NT2/D1 (cell line): Measurements from ENCODE around the gene TPRG1L.

Source experiments
- YY1 ChIP-seq: IDR thresholded peaks from 2 replicates; pipeline ENCODE4 v1.6.1; 2011; ENCODE audit not compliant: insufficient read length, insufficient read depth
- ZNF274 ChIP-seq: IDR thresholded peaks from 2 replicates; pipeline ENCODE4 v1.6.1; 2011; ENCODE audit warnings: mild to moderate bottlenecking, low read depth, low read length

DNA sequence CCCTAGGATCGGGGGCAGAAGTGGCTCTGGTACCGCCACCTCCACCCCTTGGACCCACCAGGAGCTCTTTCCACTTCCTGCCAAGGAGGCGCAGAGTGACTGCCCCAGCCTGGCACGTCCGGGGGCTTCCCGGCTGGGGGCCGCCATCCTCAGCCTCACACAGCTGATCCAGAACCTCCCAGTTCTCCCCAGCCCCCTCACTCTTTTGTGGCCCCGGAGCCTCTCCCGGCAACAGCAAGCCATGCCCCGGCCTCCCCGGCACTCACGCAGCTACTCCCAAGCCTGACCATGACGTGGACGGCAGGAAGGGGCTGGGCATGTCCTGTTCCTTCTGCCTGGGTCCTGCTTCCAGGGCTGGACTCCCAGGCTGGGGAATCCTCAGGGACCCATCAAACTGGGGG is 44.6 kb downstream of the TPRG1L start:
- TF ChIP-seq ZNF274 (no peak), YY1 (no peak)
